ENCODE measurements around the gene GPR152. TPM values are rescaled to one million over a fixed set of nuclear protein-coding genes. Genes with fewer than 3 reads are reported as not detected.

The GPR152 gene
- total RNA-seq, 2 experiments from 2014 or later, result not detected

GRCh38 chr11:67499808-67500483 is 47.4 kb upstream of the GPR152 start:
- Histone ChIP-seq H3K36me3 (ENCODE audit: insufficient read depth, low read length) (peaks cover 9% of the 10 kb centered on the region; the same call in 1 of the 2 replicates), H2AFZ (ENCODE audit: low read length) (no peak overlapping the region), H4K20me1 (ENCODE audit: insufficient read depth, low read length) (no peaks in the 10 kb centered on the region), H3K4me3 (ENCODE audit: low read depth, low read length, poor library complexity, severe bottlenecking) (no peak overlapping the region), H3K4me1 (ENCODE audit: insufficient read depth, low read length, poor library complexity, severe bottlenecking) (peaks cover 9% of the 10 kb centered on the region), H3K9me2 (ENCODE audit: insufficient read depth, low read length) (no peaks in the 10 kb centered on the region), H3K79me2 (ENCODE audit: insufficient read depth, low read depth, low read length) (peaks cover 4% of the 10 kb centered on the region; the same call in 1 of the 2 replicates), H3K9me3 (ENCODE audit: low read length) (no peaks in the 10 kb centered on the region), H3K4me2 (ENCODE audit: low read length) (no peak overlapping the region), H3K27ac (ENCODE audit: low read depth, low read length, poor library complexity, severe bottlenecking) (no peak overlapping the region)
- CTCF ChIA-PET (ENCODE audit: unreplicated experiment), result interaction anchor here (0.6 kb wide), 1 partner anchor 98 kb away, joined by 3 read pairs; no protein-coding TSS in a partner anchor
- DNase-seq (ENCODE audit: low spot score), result no peak
- POLR2A ChIA-PET, result no interaction called here
- no TSS peak for BruUV-seq (replicated peaks)
- TF ChIP-seq CTCF (conservative IDR thresholded peaks at IDR 0.05; ENCODE audit: low read length) (no peak), EZH2phosphoT487 (IDR thresholded peaks at IDR 0.05; ENCODE audit: borderline replicate concordance, low read depth, low read length) (no peak)
- intact Hi-C loops (cut with micrococcal nuclease; ENCODE audit: unreplicated experiment), result no loop called here

GRCh38 chr11:67498544-67498972 is 46.0 kb upstream of the GPR152 start:
- Histone ChIP-seq H3K4me1 (ENCODE audit: insufficient read depth, low read length, poor library complexity, severe bottlenecking) (peaks cover 3% of the 10 kb centered on the region), H3K36me3 (ENCODE audit: insufficient read depth, low read length) (peaks cover 14% of the 10 kb centered on the region; the same call in 1 of the 2 replicates), H3K4me2 (ENCODE audit: low read length) (no peak overlapping the region), H3K27ac (ENCODE audit: low read depth, low read length, poor library complexity, severe bottlenecking) (no peak overlapping the region), H4K20me1 (ENCODE audit: insufficient read depth, low read length) (no peaks in the 10 kb centered on the region), H3K4me3 (ENCODE audit: low read depth, low read length, poor library complexity, severe bottlenecking) (no peak overlapping the region), H3K9me2 (ENCODE audit: insufficient read depth, low read length) (no peaks in the 10 kb centered on the region), H3K9me3 (ENCODE audit: low read length) (no peaks in the 10 kb centered on the region), H2AFZ (ENCODE audit: low read length) (no peak overlapping the region), H3K79me2 (ENCODE audit: insufficient read depth, low read depth, low read length) (no peaks in the 10 kb centered on the region)
- TF ChIP-seq CTCF (conservative IDR thresholded peaks at IDR 0.05; ENCODE audit: low read length), result no peak
- no TSS peak for BruUV-seq (replicated peaks)
- POLR2A ChIA-PET, result interaction anchor here (1.1 kb wide), 1 partner anchor 13 kb away, joined by 3 read pairs; no protein-coding TSS in a partner anchor
- CTCF ChIA-PET (ENCODE audit: unreplicated experiment), result no interaction called here
- intact Hi-C loops (cut with micrococcal nuclease; ENCODE audit: unreplicated experiment), result no loop called here
- no peak for DNase-seq (ENCODE audit: low spot score)

- H3K4me3 ChIP-seq (ENCODE audit: low read depth, low read length, poor library complexity, severe bottlenecking), result no peak overlapping the region
- H3K9me2 ChIP-seq (ENCODE audit: insufficient read depth, low read length), result no peaks in the 10 kb centered on the region
- no peaks in the 10 kb centered on the region for H3K4me1 ChIP-seq (ENCODE audit: insufficient read depth, low read length, poor library complexity, severe bottlenecking)
- ChIA-PET CTCF (ENCODE audit: unreplicated experiment) (no interaction called here), POLR2A (interaction anchor here (1.1 kb wide), 1 partner anchor 12 kb away, joined by 3 read pairs; no protein-coding TSS in a partner anchor)
- H3K36me3 ChIP-seq (ENCODE audit: insufficient read depth, low read length), result peaks cover 22% of the 10 kb centered on the region; the same call in 1 of the 2 replicates
- H3K79me2 ChIP-seq (ENCODE audit: insufficient read depth, low read depth, low read length), result no peaks in the 10 kb centered on the region
- intact Hi-C loops (cut with micrococcal nuclease; ENCODE audit: unreplicated experiment), result no loop called here
- no peaks in the 10 kb centered on the region for H3K9me3 ChIP-seq (ENCODE audit: low read length)
- no peak overlapping the region for H3K27ac ChIP-seq (ENCODE audit: low read depth, low read length, poor library complexity, severe bottlenecking)
- no TSS peak for BruUV-seq (replicated peaks)
- TF ChIP-seq CTCF (conservative IDR thresholded peaks at IDR 0.05; ENCODE audit: low read length), result no peak
- no peak for TF ChIP-seq EZH2phosphoT487 (IDR thresholded peaks at IDR 0.05; ENCODE audit: borderline replicate concordance, low read depth, low read length)
- H2AFZ ChIP-seq (ENCODE audit: low read length), result no peak overlapping the region
- no peak for DNase-seq (ENCODE audit: low spot score)
- H3K4me2 ChIP-seq (ENCODE audit: low read length), result no peak overlapping the region
- H4K20me1 ChIP-seq (ENCODE audit: insufficient read depth, low read length), result no peaks in the 10 kb centered on the region
Observed at GRCh38 chr11:67497656-67498291, 45.2 kb upstream of the GPR152 start.
